Endothelial cell of umbilical vein (primary cell): ENCODE measurements around the gene ZNRF3. TPM values are rescaled to one million over a fixed set of nuclear protein-coding genes. Genes with fewer than 3 reads are reported as not detected.

Experiments used
- BruUV-seq: library from RNA; stranded (reverse); fragments of 400-500 nt; replicated peaks from 2 replicates; lab custom pipeline; 2021; lab: Mats Ljungman, UMichigan
- CTCF ChIA-PET: fragments of 300-600, 350-600 bp; sonication (Branson Sonifier 250); formaldehyde crosslinking; loops from one replicate; lab custom pipeline; 2021; ENCODE audit warnings: antibody characterized with exemption, inconsistent platforms; lab: Charles Lee
- POLR2A ChIA-PET: fragments of 300-600, 350-600 bp; sonication (Branson Sonifier 250); formaldehyde crosslinking; loops from one replicate; lab custom pipeline; 2021; ENCODE audit warnings: antibody characterized with exemption, inconsistent platforms; lab: Charles Lee
- DNase-seq: peaks from one replicate; pipeline ENCODE4 v3.0.0-alpha.2; 2011; ENCODE audit warnings: low read depth, low spot score
- FAIRE-seq: peaks from 2 replicates; lab custom pipeline; 2011; peaks lifted over from hg19 to GRCh38; lab: Jason Lieb, UNC
- H2AFZ ChIP-seq: 2 replicates; pipeline ENCODE4 v1.6.0; 2012; ENCODE audit warnings: low read depth, low read length, control low read depth, inconsistent platforms
- H3K27ac ChIP-seq: 2 replicates; pipeline ENCODE4 v1.5.1; 2011; ENCODE audit warnings: low read depth, mild to moderate bottlenecking, control low read depth, low read length, moderate library complexity; ENCODE audit not compliant: insufficient read depth
- H3K27me3 ChIP-seq, 2 experiments: 2 replicates each; pipeline versions ENCODE4 v1.6.0 to v1.6.1; 2011; ENCODE audit warnings: low read length in 2 of 2, mixed read lengths in 1 of 2; ENCODE audit not compliant: control insufficient read depth in 2 of 2, insufficient read depth in 2 of 2
- H3K36me3 ChIP-seq, 2 experiments: 2 replicates in 1 of 2; 3 replicates in 1 of 2; pipeline ENCODE4 v1.5.1; 2011; ENCODE audit warnings: low read length in 2 of 2, mild to moderate bottlenecking in 1 of 2, moderate library complexity in 1 of 2; ENCODE audit not compliant: control insufficient read depth in 2 of 2, insufficient read depth in 2 of 2; ENCODE audit errors: extremely low read depth in 1 of 2
- H3K4me1 ChIP-seq: 3 replicates; pipeline ENCODE4 v1.5.1; 2011; ENCODE audit warnings: mild to moderate bottlenecking, low read length; ENCODE audit not compliant: control insufficient read depth, insufficient read depth; ENCODE audit errors: extremely low read depth
- H3K4me2 ChIP-seq: 2 replicates; pipeline ENCODE4 v1.6.1; 2011; ENCODE audit warnings: low read length, control low read depth, mixed read lengths; ENCODE audit not compliant: insufficient read depth
- H3K4me3 ChIP-seq, 3 experiments: fragments of 200-600 bp in 1 of 3; sonication (generic), shearing (Covaris generic) in 1 of 3; replicated peaks in 1 of 3; 2 replicates each; pipeline ENCODE4 v1.5.1; 2011 to 2016; ENCODE audit warnings: control low read depth in 3 of 3, low read length in 3 of 3, mild to moderate bottlenecking in 2 of 3, inconsistent platforms in 1 of 3, low read depth in 1 of 3, moderate library complexity in 1 of 3; ENCODE audit not compliant: insufficient read depth in 1 of 3
- H3K79me2 ChIP-seq: 2 replicates; pipeline ENCODE4 v1.6.0; 2012; ENCODE audit warnings: low read length, inconsistent platforms; ENCODE audit not compliant: control insufficient read depth, insufficient read depth
- H3K9ac ChIP-seq: replicated peaks from 2 replicates; pipeline ENCODE3; 2011; ENCODE audit warnings: low read length, control low read depth; ENCODE audit not compliant: insufficient read depth; ENCODE audit errors: extremely low read depth
- H3K9me1 ChIP-seq: replicated peaks from 3 replicates; pipeline ENCODE4 v1.6.0; 2011; ENCODE audit warnings: mild to moderate bottlenecking, low read length; ENCODE audit not compliant: control insufficient read depth, insufficient read depth; ENCODE audit errors: extremely low read depth
- H3K9me3 ChIP-seq: replicated peaks from 2 replicates; pipeline ENCODE4 v1.5.1; 2012; ENCODE audit warnings: low read length, inconsistent platforms; ENCODE audit not compliant: control insufficient read depth, insufficient read depth
- H4K20me1 ChIP-seq: replicated peaks from 2 replicates; pipeline ENCODE3; 2011; ENCODE audit warnings: mild to moderate bottlenecking, low read length; ENCODE audit not compliant: control insufficient read depth, insufficient read depth; ENCODE audit errors: extremely low read depth
- CTCF ChIP-seq, 2 donors: IDR thresholded peaks; 1 replicate in 1 of 2; 2 replicates in 1 of 2; pipeline ENCODE4 v1.5.1; 2011; ENCODE audit warnings: low read length in 2 of 2, mild to moderate bottlenecking in 2 of 2, moderate library complexity in 2 of 2, control low read depth in 1 of 2, inconsistent platforms in 1 of 2, low read depth in 1 of 2; ENCODE audit not compliant: insufficient read depth in 1 of 2; ENCODE audit errors: extremely low read depth in 1 of 2
- EZH2 ChIP-seq: IDR thresholded peaks from 2 replicates; pipeline ENCODE4 v1.6.1; 2012; ENCODE audit warnings: borderline replicate concordance, low read depth, mild to moderate bottlenecking, moderate library complexity, low read length, inconsistent platforms; ENCODE audit not compliant: severe bottlenecking
- FOS ChIP-seq: IDR thresholded peaks from 2 replicates; pipeline ENCODE4 v1.6.1; 2011; ENCODE audit warnings: mild to moderate bottlenecking, low read length, moderate library complexity, borderline replicate concordance; ENCODE audit not compliant: insufficient read depth
- GATA2 ChIP-seq: IDR thresholded peaks from 2 replicates; pipeline ENCODE4 v1.7.0; 2011; ENCODE audit warnings: low read depth, mild to moderate bottlenecking, moderate library complexity, mixed read lengths, low read length; ENCODE audit not compliant: insufficient read length, insufficient read depth
- JUN ChIP-seq: IDR thresholded peaks from 2 replicates; pipeline ENCODE4 v1.6.1; 2011; ENCODE audit warnings: borderline replicate concordance, low read depth; ENCODE audit not compliant: insufficient read length, insufficient read depth
- MAX ChIP-seq: IDR thresholded peaks from 2 replicates; pipeline ENCODE4 v1.6.1; 2011; ENCODE audit not compliant: insufficient read depth, insufficient read length
- MYC ChIP-seq: IDR thresholded peaks from one replicate; pipeline ENCODE4 v1.6.1; 2011; ENCODE audit warnings: mild to moderate bottlenecking, low read depth, low read length
- POLR2A ChIP-seq: IDR thresholded peaks from 2 replicates; pipeline ENCODE4 v1.6.1; 2012; ENCODE audit warnings: low read depth, mild to moderate bottlenecking, control low read depth, low read length
- POLR2AphosphoS5 ChIP-seq: IDR thresholded peaks from 2 replicates; pipeline ENCODE4 v1.6.1; 2012; ENCODE audit warnings: low read depth, mild to moderate bottlenecking, control low read depth, low read length, moderate library complexity; ENCODE audit not compliant: insufficient read depth
- dilution Hi-C: fragments of 300-500 bp; cut with MboI; formaldehyde crosslinking; loops from one replicate; pipeline ENCODE4 v1.15.0; 2019; ENCODE audit warnings: low sequenced_read_pairs; ENCODE audit not compliant: extremely low pct_ligation_motif_present
- intact Hi-C: fragments of 100-400 bp; cut with micrococcal nuclease; formaldehyde crosslinking; loops from one replicate; pipeline ENCODE4 v1.10.0; 2022
- polyA plus RNA-seq, 4 experiments: library from polyadenylated mRNA; depleted of rRNA in 3 of 4; stranded (reverse) in 3 of 4; unstranded in 1 of 4; fragments of >200 nt; gene quantifications; 2 replicates each; pipeline versions ENCODE4 v1.2.1 to v1.2.3, GENCODE V29; 2011 to 2012; ENCODE audit warnings: missing spikeins in 1 of 4
- total RNA-seq: library from RNA; stranded (reverse); gene quantifications from 2 replicates; pipeline ENCODE4 v1.2.3, GENCODE V29; 2021

Gene ZNRF3
- total and polyA plus RNA-seq, 2 donors (not counting 3 experiments of a cell fraction or from before 2014, with no cell fraction given): 2.7 to 5.2 TPM

- CTCF ChIA-PET: interaction anchor here (0.6 to 1.2 kb wide), 3 partner anchors 9 to 67 kb away, joined by 3 to 4 read pairs (median 3); no protein-coding TSS in a partner anchor
- no peak for FAIRE-seq
Observed at GRCh38 chr22:28997342-28997741, 114.0 kb downstream of the ZNRF3 start.

More at GRCh38 chr22:28997342-28997741, 114.0 kb downstream of the ZNRF3 start:
- Histone ChIP-seq H3K27ac (no peak overlapping the region), H3K27me3 (no peaks in the 10 kb centered on the region), H3K36me3 (no peaks in the 10 kb centered on the region), H3K9me1 (no peaks in the 10 kb centered on the region), H3K4me3 (no peak overlapping the region), H3K79me2 (no peaks in the 10 kb centered on the region), H3K9ac (no peak overlapping the region), H3K9me3 (no peaks in the 10 kb centered on the region), H3K4me1 (no peaks in the 10 kb centered on the region), H4K20me1 (no peaks in the 10 kb centered on the region), H3K4me2 (no peak overlapping the region), H2AFZ (no peak overlapping the region)
- dilution Hi-C loops (no loop called here), intact Hi-C loops (no loop called here)
- no peak for DNase-seq
- TF ChIP-seq GATA2: no peak
- no peak for TF ChIP-seq MYC
- no peak for TF ChIP-seq CTCF (IDR thresholded peaks at IDR 0.05; ENCODE audit: extremely low read depth in 1 of 2, insufficient read depth in 1 of 2, low read depth in 1 of 2, low read length in 2 of 2)
- TF ChIP-seq EZH2: no peak
- no peak for TF ChIP-seq POLR2A
- no peak for TF ChIP-seq POLR2AphosphoS5
- no peak for TF ChIP-seq MAX
- no peak for TF ChIP-seq FOS
- TF ChIP-seq JUN: no peak
- no TSS peak for BruUV-seq
- POLR2A ChIA-PET: no interaction called here
